ENCODE results near the gene FCRLB. TPM values are rescaled to one million over a fixed set of nuclear protein-coding genes. Genes with fewer than 3 reads are reported as not detected.

FCRLB gene
- polyA plus RNA-seq, 1 donor = 4.4 TPM

Other genes starting within 250 kb of the FCRLB start
- gene FCGR2A, start 216.1 kb upstream of the FCRLB start, polyA plus RNA-seq (ENCODE audit: insufficient read length) = 5.3 TPM
- 0.35 TPM for gene HSPA6, start 197.0 kb upstream of the FCRLB start, polyA plus RNA-seq (ENCODE audit: insufficient read length)
- gene FCGR3A, start 171.7 kb upstream of the FCRLB start, polyA plus RNA-seq (ENCODE audit: insufficient read length) = 1.1 TPM
- not detected for gene FCGR3B, start 90.4 kb upstream of the FCRLB start, polyA plus RNA-seq (ENCODE audit: insufficient read length)
- 0.65 TPM for gene FCGR2B, start 58.4 kb upstream of the FCRLB start, polyA plus RNA-seq (ENCODE audit: insufficient read length)
- gene FCRLA, start 14.3 kb upstream of the FCRLB start, polyA plus RNA-seq (ENCODE audit: insufficient read length) = not detected
- gene DUSP12, start 28.2 kb downstream of the FCRLB start, polyA plus RNA-seq (ENCODE audit: insufficient read length) = 44.9 TPM
- gene ATF6, start 44.8 kb downstream of the FCRLB start, polyA plus RNA-seq (ENCODE audit: insufficient read length) = 35.1 TPM